GM18505 (cell line): ENCODE data around the gene TRAPPC5.
A peak's percentile ranks its signal among the peaks of the same experiment; 100 is the strongest.

Source experiments
- ATAC-seq: cut with Tn5 transposase; IDR thresholded peaks from one replicate; pipeline ENCODE4 v1.9.1; 2021; ENCODE audit not compliant: unreplicated experiment
- POLR2A ChIP-seq: IDR thresholded peaks from 4 replicates; pipeline ENCODE4 v1.6.1; 2011; ENCODE audit warnings: borderline replicate concordance; ENCODE audit not compliant: insufficient read depth, insufficient read length; ENCODE audit errors: extremely low read depth

The TRAPPC5 gene

DNA sequence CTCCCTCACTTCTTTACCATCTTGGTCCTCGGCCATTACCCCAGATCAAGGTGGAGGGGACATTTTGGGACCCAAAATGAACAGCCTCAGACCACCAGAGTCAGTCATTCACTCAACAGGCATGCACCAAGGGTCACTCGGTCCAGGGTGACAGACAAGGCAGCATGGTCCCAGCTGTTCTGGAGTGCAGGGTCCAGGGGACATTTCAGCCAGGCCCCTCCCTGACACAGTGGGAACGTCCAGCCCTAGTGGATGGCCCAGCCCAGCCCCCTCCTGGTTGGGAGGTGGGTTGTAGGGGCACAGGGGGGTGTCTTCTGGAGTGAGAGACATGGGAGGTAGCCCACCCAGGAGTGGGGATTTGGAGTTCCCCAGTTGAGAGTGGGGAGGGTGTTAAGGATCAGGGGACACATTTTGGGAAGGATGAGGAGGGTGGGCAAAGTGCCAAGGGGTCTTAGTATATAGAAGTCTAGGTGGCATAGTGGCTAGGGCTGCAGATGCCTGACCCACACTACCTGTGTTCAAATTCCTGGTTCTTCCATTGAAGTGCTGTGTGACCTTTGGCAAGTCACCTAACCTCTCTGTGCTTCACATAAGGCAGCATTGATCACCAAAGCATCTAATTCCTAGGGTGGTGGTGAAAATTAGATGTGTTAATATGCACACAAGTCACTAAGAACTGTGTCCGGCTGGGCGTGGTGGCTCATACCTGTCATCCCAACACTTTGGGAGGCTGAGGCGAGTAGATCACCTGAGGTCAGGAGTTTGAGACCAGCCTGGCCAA is 23.8 kb downstream of the TRAPPC5 start:
- TF ChIP-seq POLR2A = no peak
- no peak for ATAC-seq

DNA sequence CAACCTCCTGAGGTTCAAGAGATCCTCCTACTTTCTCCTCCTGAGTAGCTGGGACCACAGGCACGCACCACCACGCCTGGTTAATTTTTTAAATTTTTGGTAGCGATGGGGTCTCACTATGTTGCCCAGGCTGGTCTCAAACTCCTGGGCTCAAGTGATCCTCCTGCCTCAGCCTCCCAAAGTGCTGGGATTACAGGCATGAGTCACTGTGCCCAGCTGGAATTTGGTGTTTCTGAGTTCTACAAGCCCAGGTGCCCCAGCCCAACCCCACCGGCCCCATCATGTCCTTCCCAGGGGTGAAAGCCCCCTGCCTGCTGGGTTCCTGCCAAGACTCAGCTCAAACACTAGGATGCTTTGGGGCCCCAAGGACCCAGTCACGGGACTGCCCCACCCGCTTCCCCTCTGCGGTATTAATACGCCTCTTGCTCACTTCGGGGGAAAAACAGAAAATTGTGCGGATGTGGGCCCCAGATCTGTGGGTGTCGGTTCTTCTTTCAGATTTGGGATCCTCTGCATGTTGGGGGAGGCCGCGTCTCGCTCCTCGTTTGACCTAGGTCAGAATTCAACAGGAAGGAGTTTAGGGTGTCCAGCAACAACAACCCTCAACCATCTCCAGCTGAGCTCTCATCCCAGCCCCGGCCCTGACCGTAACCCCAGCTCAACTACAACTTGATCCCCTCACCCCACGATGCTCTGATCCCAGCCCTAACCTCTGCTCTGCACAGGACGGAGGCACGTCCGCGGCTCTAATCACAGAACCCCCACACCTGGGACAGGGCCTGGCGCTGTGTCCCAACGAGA is 25.0 kb downstream of the TRAPPC5 start:
- ATAC-seq = peak; percentile 42
- peak; percentile 56 for TF ChIP-seq POLR2A

DNA sequence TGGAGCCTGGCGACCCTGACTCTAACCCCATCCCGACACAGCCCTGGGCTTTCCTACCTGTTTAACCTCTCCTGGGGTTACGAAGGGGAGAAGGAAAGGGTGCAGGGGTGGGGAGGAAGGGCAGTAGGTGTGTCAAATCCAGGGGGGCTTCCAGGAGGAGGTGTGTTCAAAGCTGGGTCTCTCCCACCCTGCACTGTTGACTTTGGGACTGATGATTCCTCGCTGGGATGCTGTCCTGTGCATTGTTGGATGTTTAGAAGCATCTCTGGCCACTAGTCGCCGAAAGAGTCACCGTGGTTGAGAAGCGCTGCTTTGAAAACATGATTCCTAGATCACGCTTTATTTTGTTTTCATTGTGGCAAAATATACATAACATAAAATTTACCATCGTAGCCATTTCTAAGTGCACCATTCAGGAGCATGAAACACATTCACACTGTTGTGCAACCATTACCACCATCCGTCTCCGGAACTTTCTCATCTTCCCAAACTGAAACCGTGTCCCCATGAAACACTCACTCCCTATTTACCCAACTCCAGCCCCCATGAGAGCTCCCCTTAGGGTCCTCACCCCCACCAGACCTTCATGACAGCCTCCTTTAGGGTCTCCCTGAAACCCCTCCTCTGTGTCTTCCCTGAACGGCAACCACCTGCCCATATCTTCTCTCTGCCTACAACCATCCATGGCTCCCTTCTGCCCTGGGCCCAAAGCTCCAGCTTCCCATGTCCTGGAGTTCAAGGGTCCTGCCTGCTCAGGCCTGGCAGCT is 25.7 kb downstream of the TRAPPC5 start:
- ATAC-seq = no peak
- no peak for TF ChIP-seq POLR2A

DNA sequence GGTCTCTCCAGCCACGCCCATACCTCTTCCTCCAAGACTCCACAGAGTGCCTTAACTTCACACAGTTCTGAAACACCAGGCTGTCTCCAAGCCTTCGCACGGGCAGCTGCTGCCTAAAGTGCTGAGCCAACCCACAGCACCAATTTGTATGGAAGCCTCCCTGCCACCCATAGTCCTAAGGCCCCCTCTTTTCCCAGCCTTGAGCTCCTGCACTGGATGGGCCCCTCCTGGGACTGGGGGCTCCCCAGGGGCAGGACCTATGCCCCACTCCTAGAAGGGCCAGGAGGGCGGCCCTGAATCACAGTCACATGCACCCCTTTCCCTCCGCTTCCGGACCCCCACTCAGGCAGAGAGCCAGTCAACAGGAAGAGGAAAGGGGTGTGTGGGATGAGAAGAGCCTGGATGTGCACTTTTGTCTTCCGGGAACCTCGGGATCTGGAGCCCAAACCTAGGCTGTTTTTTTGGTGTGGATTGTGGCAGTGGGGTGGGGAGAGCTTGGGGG is 26.4 kb downstream of the TRAPPC5 start:
- TF ChIP-seq POLR2A = no peak
- no peak for ATAC-seq

DNA sequence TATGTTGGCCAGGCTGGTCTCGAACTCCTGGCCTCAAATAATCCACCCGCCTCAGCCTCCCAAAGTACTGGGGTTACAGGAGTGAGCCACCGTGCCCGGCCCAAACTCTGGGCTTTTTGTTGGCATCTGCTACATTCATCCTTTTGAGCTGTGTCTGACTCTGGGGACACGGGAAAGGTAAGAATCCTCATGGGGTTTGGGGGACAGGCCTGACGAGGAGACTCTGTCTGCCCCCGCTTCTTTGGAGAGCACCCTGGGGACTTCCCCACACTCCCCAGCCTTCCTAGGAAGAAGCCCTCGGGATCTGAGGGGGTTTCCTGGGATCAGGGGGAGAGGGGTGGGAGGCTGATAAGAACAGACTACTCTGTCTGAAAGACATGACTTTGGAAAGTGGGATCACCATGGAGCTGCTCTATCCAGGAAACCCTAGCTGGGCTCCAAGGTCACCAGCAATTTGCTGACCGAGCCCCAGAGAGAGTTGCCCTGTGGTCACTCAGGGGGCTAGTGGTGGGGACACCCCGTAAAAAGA is 29.4 kb downstream of the TRAPPC5 start:
- ATAC-seq = no peak
- TF ChIP-seq POLR2A = no peak

DNA sequence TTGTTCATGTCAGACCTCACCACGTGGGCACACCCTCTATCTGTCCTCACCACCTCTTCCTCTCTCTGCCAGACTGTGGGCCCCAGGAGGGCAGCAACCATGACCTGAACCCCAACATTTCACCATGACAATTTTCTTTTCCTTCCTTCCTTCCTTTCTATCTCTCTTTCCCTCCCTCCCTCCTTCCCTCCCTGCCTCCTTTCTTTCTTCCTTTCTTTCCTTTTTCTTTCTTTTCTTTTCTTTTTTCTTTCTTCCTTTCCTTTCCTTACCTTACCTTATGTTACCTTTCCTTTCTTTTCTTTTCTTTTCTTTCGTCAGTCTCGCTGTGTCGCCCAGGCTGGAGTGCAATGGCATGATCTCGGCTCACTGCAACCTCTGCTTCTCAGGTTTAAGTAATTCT is 30.0 kb downstream of the TRAPPC5 start:
- TF ChIP-seq POLR2A = no peak
- ATAC-seq = no peak

DNA sequence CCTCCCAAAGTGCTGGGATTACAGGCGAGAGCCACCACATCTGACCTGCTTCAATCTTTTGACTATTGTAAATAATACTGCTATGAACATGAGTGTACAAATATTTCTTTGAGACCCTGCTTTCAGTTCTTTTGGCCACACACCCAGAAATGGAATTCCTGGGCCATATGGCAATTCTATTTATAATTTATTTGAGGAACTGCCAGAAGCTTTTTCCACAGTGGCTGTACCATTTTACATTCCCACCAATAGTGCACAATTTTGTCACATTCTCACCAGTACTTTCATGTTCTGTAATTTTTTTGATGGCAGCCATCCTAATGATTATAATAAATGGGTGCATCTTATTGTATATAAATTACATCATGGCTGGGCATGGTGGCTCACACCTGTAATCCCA is 35.0 kb downstream of the TRAPPC5 start:
- no peak for TF ChIP-seq POLR2A
- ATAC-seq = no peak

DNA sequence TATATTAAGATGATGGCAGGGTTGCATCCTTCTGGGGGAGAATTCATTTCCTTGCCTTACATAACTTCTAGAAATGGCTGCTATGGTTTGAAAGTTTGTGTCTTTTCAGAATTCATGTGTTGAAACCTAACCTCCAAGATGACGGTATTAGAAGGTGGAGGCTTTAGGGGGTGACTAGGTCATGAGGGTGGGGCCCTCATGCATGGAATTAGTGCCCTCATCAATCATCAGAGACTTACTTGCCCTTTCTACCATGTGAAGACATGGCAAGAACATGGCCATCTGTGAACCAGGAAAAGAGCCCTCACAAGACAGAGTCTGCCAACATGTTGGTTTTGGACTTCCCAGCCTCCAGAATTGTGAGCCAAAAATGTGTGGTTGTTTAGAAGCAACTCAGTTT is 36.1 kb downstream of the TRAPPC5 start:
- no peak for ATAC-seq
- TF ChIP-seq POLR2A = no peak

DNA sequence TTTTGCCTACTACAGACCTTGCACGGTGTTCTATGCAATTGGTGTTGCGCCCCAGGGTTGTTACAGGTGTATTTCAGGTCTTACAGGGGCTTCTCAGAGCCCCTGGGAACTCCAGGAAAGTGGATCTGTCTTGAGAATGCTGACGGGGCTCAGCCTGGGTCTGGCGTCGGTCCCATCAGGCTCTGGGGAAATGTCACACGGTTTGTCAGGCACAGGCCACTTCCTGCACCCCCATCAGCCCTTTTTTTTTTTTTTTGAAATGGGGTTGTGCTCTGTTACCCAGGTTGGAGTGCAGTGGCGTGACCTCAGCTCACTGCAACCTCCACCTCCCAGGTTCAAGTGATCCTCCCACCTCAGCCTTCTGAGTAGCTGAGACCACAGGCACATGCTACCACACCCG is 38.0 kb downstream of the TRAPPC5 start:
- TF ChIP-seq POLR2A = no peak
- no peak for ATAC-seq

DNA sequence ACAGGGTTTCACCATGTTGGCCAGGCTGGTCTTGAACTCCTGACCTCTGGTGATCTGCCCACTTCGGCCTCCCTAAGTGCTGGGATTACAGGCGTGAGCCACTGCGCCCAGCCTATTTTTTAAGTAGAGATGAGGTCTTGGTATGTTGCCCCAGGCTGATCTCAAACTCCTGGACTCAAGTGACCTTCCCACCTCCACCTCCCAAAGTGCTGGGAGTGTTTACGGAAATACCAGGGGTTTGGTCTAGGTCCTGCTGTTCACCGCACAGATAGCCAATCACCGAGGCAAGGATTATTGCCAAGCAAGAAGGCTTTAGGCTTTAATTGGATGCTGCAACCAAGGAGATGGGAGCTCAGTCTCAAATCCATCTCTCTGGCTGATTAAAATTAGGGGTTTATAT is 39.7 kb downstream of the TRAPPC5 start:
- no peak for ATAC-seq
- TF ChIP-seq POLR2A = no peak

DNA sequence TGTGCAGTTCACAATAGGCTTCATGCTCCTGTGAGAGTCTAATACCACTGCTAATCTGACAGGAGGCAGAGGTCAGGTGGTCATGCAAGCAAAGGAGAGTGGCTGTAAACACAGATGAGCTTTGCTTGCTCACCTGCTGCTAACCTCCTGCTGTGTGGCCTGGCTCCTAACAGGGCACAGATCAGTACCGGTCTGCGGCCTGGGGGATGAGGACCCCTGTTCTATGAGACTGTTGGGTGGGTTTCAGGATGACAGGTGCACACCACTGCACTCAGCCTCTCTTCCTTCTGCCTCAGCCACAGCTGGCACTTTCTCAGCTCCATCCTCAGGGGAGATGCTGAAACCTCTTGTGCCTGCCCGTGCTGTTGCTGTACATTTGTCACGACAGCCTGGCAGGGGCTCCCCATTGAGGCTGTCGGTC is 41.6 kb downstream of the TRAPPC5 start:
- no peak for ATAC-seq
- TF ChIP-seq POLR2A = no peak

DNA sequence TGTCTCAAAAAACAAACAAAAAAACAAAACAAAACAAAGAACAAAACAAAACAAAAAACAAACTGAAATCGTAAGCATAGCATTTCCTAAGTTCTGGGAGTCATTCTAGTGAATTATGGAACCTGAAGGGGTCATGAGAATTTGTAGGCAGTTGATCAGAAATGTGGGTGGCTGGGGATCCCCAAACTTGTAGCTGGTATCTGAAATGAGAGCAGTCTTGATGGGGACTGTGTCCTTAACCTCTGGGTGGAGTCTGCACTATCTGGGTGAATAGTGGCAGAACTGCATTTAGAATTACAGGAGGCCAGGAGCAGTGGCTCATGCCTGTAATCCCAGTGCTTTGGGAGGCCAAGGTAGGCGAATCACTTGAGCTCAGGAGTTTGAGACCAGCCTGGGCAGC is 45.2 kb downstream of the TRAPPC5 start:
- no peak for TF ChIP-seq POLR2A

DNA sequence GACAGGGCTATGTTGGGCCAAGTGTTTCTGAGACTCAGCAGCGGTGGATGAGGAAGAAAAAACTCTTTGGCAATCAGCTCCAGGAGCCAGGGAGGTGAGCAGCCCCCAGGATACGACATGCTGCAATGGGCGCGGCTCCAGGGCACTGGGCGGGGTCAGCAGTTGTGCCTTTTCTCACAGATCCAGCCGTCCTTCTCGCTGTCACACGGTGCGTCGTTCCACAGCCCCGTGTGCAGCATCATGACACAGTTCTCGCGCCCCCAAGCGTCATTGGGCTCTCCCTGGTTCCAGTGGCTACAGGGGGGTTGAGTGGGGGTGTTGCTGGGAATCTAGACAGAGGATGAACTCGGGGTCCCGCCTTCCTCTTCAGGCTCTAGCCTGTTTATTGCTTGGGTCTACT is 48.6 kb downstream of the TRAPPC5 start:
- ATAC-seq = no peak
- TF ChIP-seq POLR2A = no peak

More for the DNA sequence above, 45.2 kb downstream of the TRAPPC5 start:
- ATAC-seq = no peak
